ENCODE results near the gene PIGH. TPM values are rescaled to one million over a fixed set of nuclear protein-coding genes. Genes with fewer than 3 reads are reported as not detected.
A peak's percentile ranks its signal among the peaks of the same experiment; 100 is the strongest.

The PIGH gene
- total RNA-seq, 1 experiment from 2014 or later: 9.4 TPM

DNA sequence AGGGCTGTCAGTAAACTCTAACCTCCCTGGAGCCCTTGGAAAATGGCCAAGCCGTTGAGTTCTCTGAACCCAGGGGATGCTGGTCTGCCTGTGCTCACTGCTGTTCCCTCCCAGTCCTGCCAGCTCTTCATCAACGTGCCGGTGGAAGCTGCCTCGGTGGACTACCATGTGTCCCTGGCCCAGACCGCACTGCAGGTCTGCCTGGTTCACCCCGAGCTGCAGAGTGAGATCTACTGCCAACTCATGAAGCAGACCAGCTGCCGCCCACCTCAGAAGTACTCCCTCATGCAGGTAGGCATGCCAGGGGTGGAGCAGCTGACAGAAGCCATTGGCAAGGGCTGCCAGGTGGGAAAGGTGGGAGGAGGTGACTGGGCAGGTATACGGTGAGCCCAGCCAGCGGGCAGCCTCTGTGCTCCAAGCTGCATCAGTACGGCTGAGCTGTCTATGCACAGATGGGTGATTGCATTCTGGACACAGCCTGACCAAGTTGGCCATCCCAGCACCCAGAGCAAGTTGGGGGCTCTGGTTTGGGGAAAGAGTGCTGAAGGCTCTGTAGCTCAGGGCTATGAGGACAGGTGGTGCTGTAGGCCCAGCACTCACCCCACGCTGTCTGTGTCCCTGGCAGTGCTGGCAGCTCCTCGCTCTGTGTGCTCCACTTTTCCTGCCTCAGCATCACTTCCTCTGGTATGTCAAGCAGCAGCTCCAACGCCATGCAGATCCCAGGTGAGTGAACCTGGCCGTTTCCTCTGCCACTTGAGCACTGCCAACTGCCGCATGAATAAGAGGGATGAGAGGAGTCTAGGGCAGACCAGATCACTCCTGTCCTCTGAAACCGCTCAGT is 21.9 kb downstream of the PIGH start:
- Histone ChIP-seq H2BK12ac (ENCODE audit: insufficient read length, low read depth, low read length) (no peak overlapping the region), H2BK120ac (ENCODE audit: low read depth, low read length, poor library complexity, severe bottlenecking) (no peak overlapping the region), H4K5ac (ENCODE audit: insufficient read length, low read depth, low read length) (no peak overlapping the region), H3K79me2 (ENCODE audit: insufficient read depth, low read length) (no peaks in the 10 kb centered on the region), H3K18ac (ENCODE audit: insufficient read length, low read depth, low read length) (no peak overlapping the region), H3K4me1 (ENCODE audit: insufficient read depth, low read length) (no peaks in the 10 kb centered on the region), H3K56ac (ENCODE audit: insufficient read length, low read depth, low read length) (no peak overlapping the region), H3T11ph (ENCODE audit: low read length) (no peak overlapping the region), H2AFZ (ENCODE audit: low read length) (no peak overlapping the region), H4K8ac (replicated peaks; ENCODE audit: insufficient read length, low read depth, low read length) (no peak overlapping the region), H3K27me3 (ENCODE audit: insufficient read depth, low read length) (no peaks in the 10 kb centered on the region), H3K4ac (ENCODE audit: low read depth, low read length) (no peak overlapping the region), H3K14ac (ENCODE audit: insufficient read depth, low read length) (no peak overlapping the region), H3K79me1 (ENCODE audit: insufficient read depth, low read depth, low read length, poor library complexity, severe bottlenecking) (no peaks in the 10 kb centered on the region), H4K20me1 (ENCODE audit: control insufficient read depth, insufficient read depth, insufficient read length) (no peaks in the 10 kb centered on the region), H3K27ac (ENCODE audit: insufficient read length, low read depth, low read length) (no peak overlapping the region), H3K9me3 (ENCODE audit: control insufficient read depth, low read depth, low read length) (no peaks in the 10 kb centered on the region), H3K4me2 (ENCODE audit: insufficient read depth, insufficient read length, low read length) (no peak overlapping the region), H2BK20ac (ENCODE audit: low read depth, low read length, poor library complexity, severe bottlenecking) (no peak overlapping the region), H2BK15ac (ENCODE audit: low read depth, low read length) (no peak overlapping the region), H3K9ac (ENCODE audit: extremely low read depth, insufficient read length, low read length) (no peak overlapping the region), H3K23ac (ENCODE audit: insufficient read length, low read depth, low read length) (no peak overlapping the region), H2AK5ac (ENCODE audit: insufficient read length, low read length) (no peak overlapping the region), H4K91ac (ENCODE audit: insufficient read length, low read depth, low read length) (no peak overlapping the region), H3K23me2 (ENCODE audit: insufficient read length, low read depth, low read length, poor library complexity, severe bottlenecking) (no peaks in the 10 kb centered on the region), H2BK5ac (ENCODE audit: insufficient read length, low read length) (no peak overlapping the region)
- no peak for DNase-seq
- Mint-ChIP-seq H3K4me3 (no peak overlapping the region), H3K36me3 (ENCODE audit: insufficient read depth in 1 of 3, low read depth in 3 of 3) (peaks cover 8 to 61% (median 37%) of the 10 kb centered on the region in 3 experiments; a peak in 6 of 7 replicates), H3K27ac (peak overlapping the region in 1 of 3 experiments; percentile 31; a peak in 1 of 7 replicates), H3K4me1 (no peaks in the 10 kb centered on the region), H3K27me3 (ENCODE audit: low read depth) (no peaks in the 10 kb centered on the region), H3K9me3 (no peaks in the 10 kb centered on the region)
- TF ChIP-seq, protein P1, sequence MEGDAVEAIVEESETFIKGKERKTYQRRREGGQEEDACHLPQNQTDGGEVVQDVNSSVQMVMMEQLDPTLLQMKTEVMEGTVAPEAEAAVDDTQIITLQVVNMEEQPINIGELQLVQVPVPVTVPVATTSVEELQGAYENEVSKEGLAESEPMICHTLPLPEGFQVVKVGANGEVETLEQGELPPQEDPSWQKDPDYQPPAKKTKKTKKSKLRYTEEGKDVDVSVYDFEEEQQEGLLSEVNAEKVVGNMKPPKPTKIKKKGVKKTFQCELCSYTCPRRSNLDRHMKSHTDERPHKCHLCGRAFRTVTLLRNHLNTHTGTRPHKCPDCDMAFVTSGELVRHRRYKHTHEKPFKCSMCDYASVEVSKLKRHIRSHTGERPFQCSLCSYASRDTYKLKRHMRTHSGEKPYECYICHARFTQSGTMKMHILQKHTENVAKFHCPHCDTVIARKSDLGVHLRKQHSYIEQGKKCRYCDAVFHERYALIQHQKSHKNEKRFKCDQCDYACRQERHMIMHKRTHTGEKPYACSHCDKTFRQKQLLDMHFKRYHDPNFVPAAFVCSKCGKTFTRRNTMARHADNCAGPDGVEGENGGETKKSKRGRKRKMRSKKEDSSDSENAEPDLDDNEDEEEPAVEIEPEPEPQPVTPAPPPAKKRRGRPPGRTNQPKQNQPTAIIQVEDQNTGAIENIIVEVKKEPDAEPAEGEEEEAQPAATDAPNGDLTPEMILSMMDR (conservative IDR thresholded peaks at IDR 0.05): no peak
- WGBS (ENCODE audit: extremely low coverage, insufficient read length, low lambda C conversion rate): no CpG with 5 or more reads among the region's 16 CpGs
